Measurements from ENCODE around the gene TMEM222. TPM values are rescaled to one million over a fixed set of nuclear protein-coding genes. Genes with fewer than 3 reads are reported as not detected.

TMEM222 gene
- total RNA-seq, 2 experiments from 2014 or later, result 21.8 to 22.5 TPM

- H3K4me1 ChIP-seq (ENCODE audit: insufficient read depth, low read length), result peaks cover 35% of the 10 kb centered on the region
- no peaks in the 10 kb centered on the region for H3K27me3 ChIP-seq (ENCODE audit: control insufficient read depth in 1 of 2, insufficient read depth in 2 of 2, low read length in 2 of 2)
- Mint-ChIP-seq H3K27ac (peak overlapping the region; percentile 69), H3K27me3 (no peaks in the 10 kb centered on the region), H3K4me1 (ENCODE audit: low read depth) (peaks cover 20% of the 10 kb centered on the region), H3K4me3 (peak overlapping the region; percentile 68), H3K9me3 (no peaks in the 10 kb centered on the region), H3K36me3 (ENCODE audit: low read depth) (peaks cover 36% of the 10 kb centered on the region)
- peak; percentile 87 for ATAC-seq (ENCODE audit: poor library complexity)
- POLR2A ChIA-PET, result interaction anchor here (1.2 to 1.4 kb wide), 4 partner anchors 8 to 16 kb away, joined by 3 to 13 read pairs (median 6); partner anchors contain the start of gene SYTL1
- H3K27ac ChIP-seq (ENCODE audit: low read depth in 1 of 2, low read length in 2 of 2), result peak overlapping the region; percentile 37 to 48
- peaks cover 58% of the 10 kb centered on the region for H3K36me3 ChIP-seq (ENCODE audit: insufficient read depth, low read length)
- H3K4me3 ChIP-seq (ENCODE audit: low read length), result peak overlapping the region; percentile 51
- TF ChIP-seq CTCF (IDR thresholded peaks at IDR 0.05), result no peak
- no peaks in the 10 kb centered on the region for H3K9me3 ChIP-seq (ENCODE audit: control insufficient read depth in 1 of 2, insufficient read depth in 1 of 2, low read length in 2 of 2)
- CTCF ChIA-PET, result interaction anchor here (0.7 to 1.3 kb wide), 2 partner anchors 8 to 17 kb away, joined by 3 to 4 read pairs; partner anchors contain the start of gene MAP3K6
- DNase-seq, result peak in 7 of 14 experiments; percentile 28 to 58 (median 41)
- intact Hi-C loops (cut with DNase I, micrococcal nuclease), result loop anchor here (1.0 to 10.0 kb wide), 2 partner anchors 8 to 1206 kb away; partner anchors contain the start of gene TRNAU1AP (in 1 of the 2)
Measured at GRCh38 chr1:27348861-27349783, 27.2 kb downstream of the TMEM222 start.

GRCh38 chr1:27349784-27350662 is 28.1 kb downstream of the TMEM222 start:
- ChIA-PET POLR2A (interaction anchor here (1.2 to 1.4 kb wide), 4 partner anchors 7 to 17 kb away, joined by 3 to 13 read pairs (median 6); partner anchors contain the start of gene SYTL1), CTCF (interaction anchor here (1.3 kb wide), 1 partner anchor 7 kb away, joined by 4 read pairs; no protein-coding TSS in a partner anchor)
- peak in 4 of 14 experiments; percentile 11 to 28 (median 26) for DNase-seq
- peaks cover 27% of the 10 kb centered on the region for H3K4me1 ChIP-seq (ENCODE audit: insufficient read depth, low read length)
- H3K36me3 Mint-ChIP-seq (ENCODE audit: low read depth), result peaks cover 33% of the 10 kb centered on the region
- peak overlapping the region; percentile 51 for H3K4me3 ChIP-seq (ENCODE audit: low read length)
- no peak overlapping the region for H3K27ac ChIP-seq (ENCODE audit: low read depth in 1 of 2, low read length in 2 of 2)
- H3K9me3 Mint-ChIP-seq, result no peaks in the 10 kb centered on the region
- ATAC-seq (ENCODE audit: poor library complexity), result peak; percentile 75
- no peak overlapping the region for H3K27ac Mint-ChIP-seq
- H3K4me1 Mint-ChIP-seq (ENCODE audit: low read depth), result peaks cover 16% of the 10 kb centered on the region
- no peaks in the 10 kb centered on the region for H3K27me3 ChIP-seq (ENCODE audit: control insufficient read depth in 1 of 2, insufficient read depth in 2 of 2, low read length in 2 of 2)
- H3K4me3 Mint-ChIP-seq, result no peak overlapping the region
- H3K27me3 Mint-ChIP-seq, result no peaks in the 10 kb centered on the region
- H3K9me3 ChIP-seq (ENCODE audit: control insufficient read depth in 1 of 2, insufficient read depth in 1 of 2, low read length in 2 of 2), result no peaks in the 10 kb centered on the region
- peaks cover 55% of the 10 kb centered on the region for H3K36me3 ChIP-seq (ENCODE audit: insufficient read depth, low read length)
- no peak for TF ChIP-seq CTCF (IDR thresholded peaks at IDR 0.05)
- intact Hi-C loops (cut with DNase I, micrococcal nuclease), result loop anchor here (1.0 to 10.0 kb wide), 2 partner anchors 9 to 1205 kb away; partner anchors contain the start of gene TRNAU1AP (in 1 of the 2)
